NCI-H526 (cell line): Measurements from ENCODE around the gene RARB.

ENCODE experiments used
- DNase-seq, 2 experiments: peaks; one replicate each; lab custom pipeline; 2025; lab: John Stamatoyannopoulos, UW

The RARB gene

GRCh38 chr3:25508433-25508832 lies 80.4 kb downstream of the RARB start:
- DNase-seq, result no peak

GRCh38 chr3:25508901-25509300 lies 80.8 kb downstream of the RARB start:
- no peak for DNase-seq

DNA sequence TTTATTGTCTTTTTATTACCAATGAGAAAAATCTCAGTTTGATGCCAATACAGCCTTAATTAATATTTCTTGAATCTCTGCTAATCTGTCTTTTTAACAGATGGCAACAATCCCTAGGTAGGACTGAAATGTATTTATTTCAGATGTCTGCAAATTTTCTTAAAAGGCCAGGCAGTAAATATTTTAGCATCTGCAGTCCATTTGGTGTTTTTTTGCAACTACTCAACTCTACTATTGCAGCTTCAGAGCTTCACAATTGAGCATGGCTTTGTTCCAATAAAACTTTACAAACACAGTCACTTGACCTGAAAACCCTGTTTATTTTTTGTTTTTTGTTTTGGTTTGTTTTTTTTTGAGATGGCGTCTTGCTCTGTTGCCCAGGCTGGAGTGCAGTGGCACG lies 82.7 kb downstream of the RARB start:
- no peak for DNase-seq

DNA sequence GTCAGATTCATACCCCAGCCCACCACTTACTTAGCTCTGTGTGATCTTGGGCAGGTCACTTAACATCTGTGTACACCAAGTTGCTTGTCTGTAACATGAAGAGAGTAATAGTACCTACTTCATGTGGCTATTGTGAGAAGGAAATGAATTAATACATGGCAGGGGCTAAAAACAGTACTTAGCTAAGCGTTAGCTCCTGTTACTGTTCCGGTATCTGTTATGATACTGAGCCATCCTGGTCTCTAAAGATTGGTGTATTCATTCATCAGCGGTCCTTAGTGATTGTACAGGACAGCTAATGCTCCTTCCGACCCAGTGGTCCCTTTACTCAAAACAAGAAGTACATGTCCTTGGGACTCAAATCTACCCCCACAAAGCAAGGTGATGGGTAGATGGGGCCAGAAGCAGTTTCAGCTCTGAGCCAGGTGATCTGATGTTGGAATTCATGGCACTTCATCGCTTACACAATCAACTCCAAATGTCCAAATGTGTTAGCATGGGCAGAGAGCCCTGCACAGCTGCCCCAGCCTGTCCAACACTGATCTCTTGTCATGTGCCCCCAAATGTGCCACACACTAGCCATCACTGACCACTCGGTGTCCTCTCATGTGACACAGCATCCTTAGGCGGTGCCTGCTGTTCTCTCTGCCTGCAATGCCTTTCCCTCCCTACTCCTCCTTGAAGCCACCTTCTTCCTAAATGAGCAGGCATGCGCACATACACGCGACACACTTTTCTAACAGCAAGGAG lies 84.1 kb downstream of the RARB start:
- DNase-seq, result no peak

GRCh38 chr3:25513642-25514266 lies 85.7 kb downstream of the RARB start:
- DNase-seq, result no peak

GRCh38 chr3:25515171-25515570 lies 87.1 kb downstream of the RARB start:
- DNase-seq, result no peak

DNA sequence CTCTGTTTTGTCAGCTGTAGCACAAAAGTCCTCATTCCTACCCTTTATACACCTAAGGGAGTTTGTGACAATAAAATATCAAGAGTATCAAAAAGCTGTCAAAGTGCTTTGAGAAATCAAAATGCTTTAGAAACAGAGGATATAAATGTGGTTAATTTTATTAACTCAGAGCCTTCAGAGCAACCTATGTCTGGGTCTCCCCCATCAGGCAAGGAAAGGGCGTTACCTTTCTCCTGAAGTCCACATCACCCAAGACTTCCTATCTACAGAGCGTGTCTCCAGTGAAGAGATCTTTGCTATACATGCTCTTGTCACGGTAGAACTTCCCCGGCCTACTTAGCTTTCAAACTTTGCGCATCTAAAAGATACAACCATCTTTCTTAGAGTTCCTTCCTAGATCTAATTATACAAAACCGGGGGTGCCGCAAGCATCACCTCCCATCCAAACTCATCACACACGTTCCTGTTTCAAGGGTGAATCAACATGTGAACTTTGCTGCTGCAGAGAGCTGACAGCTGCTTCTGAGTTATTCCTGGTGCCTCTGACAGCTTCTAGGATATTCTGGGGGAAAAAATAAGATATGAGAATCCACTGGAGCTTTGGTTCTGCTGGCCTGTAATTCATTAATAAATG lies 93.0 kb downstream of the RARB start:
- DNase-seq, result no peak

DNA sequence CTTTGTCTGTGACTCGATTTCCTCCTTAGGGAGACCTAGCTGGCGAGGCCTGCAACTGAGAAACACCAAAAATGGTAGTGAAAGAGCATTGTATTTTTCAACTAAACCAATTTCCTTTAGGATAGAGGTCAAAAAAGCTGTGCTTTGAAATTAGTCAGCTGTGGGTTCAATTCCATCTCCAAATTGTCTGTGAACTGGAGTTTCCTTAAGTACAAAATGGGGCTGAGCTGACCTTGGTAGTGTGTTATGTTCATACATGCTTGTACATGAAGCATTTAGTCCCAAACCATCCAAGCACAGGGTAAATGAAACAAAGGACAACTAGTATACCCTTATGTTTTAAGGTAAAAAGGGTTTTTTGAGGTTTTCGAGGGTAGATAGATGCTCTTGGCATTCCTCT lies 99.3 kb downstream of the RARB start:
- no peak for DNase-seq

GRCh38 chr3:25527801-25528200 lies 99.7 kb downstream of the RARB start:
- no peak for DNase-seq

GRCh38 chr3:25531971-25532370 lies 103.9 kb downstream of the RARB start:
- no peak for DNase-seq

DNA sequence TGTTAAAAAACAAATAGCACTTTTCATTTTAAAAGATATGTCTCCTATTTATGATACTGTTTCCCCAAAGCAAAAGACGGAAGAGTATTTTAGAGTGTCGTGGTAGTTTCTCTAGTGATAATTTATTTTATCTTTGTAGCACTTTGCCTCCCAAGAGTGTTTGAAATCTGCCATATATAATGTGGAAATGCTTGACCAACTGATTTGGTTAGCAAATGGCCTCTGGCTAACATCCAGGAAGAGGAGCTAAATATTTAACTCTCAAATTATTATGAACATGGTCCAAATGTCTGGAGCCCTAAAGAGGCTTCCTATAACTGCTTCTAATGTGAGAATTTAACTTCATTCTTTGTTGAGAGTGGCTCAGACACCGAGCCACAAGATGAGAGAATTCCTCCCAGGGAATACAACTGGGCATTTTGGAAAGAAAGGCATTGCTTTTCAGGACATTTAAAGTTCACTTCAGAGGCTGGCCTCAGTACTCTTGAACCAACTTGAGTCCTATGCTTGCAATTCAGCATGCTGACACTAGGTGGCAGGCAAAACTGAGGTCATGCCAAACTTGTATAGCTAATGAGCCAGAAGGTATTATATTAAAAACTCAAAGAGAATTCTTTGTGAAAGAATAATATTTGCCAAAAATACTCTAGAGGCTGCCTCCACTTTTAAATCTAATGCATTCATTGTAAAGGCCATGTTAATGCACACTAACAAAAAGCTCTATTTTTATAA lies 104.5 kb downstream of the RARB start:
- DNase-seq, result peak; percentile 41 to 74

GRCh38 chr3:25533399-25533798 lies 105.3 kb downstream of the RARB start:
- DNase-seq, result no peak

GRCh38 chr3:25534007-25534406 lies 105.9 kb downstream of the RARB start:
- DNase-seq, result no peak

- DNase-seq, result no peak
Observed at GRCh38 chr3:25536521-25537391, 108.7 kb downstream of the RARB start.

DNA sequence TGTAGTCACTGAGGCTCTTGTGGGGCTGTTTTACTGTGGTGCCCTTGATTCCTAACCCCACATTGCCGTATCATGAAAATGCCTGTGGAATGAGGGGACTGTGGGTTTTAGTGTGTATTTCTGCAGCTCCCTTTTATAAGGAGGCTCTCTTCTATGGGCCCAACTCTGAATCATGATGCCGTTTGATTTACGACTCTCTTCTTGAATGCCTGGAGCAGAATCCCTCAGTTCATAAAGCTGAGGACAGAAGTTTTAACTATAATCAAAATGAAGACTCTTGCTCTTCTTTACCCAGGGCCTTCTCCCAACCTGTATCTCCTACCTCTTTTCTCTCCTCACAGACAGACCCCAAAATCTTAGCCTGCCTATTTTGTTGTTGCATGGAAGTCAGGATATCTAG lies 109.5 kb downstream of the RARB start:
- no peak for DNase-seq

DNA sequence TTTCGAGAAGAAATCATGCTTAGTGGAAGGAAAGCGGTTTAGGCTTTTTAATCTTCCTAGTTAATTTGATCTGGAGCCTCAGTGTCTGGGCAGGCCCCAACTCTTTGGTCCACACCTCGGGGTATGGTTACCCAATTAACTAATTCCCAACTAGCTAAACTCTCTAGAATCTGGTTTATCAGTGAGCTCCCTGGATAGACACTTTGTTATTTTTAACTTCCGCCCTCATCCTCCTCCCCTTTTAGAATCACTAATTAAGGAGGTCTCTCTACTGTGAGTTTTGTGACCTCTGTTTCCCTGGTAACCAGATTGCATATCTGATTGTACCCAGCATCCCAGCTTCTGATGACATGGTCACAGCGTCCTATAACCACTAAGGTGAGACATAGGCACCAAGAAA lies 112.2 kb downstream of the RARB start:
- no peak for DNase-seq

GRCh38 chr3:25542492-25543039 lies 114.5 kb downstream of the RARB start:
- no peak for DNase-seq

GRCh38 chr3:25547103-25547502 lies 119.0 kb downstream of the RARB start:
- DNase-seq, result no peak

GRCh38 chr3:25547943-25548674 lies 120.0 kb downstream of the RARB start:
- DNase-seq, result no peak

DNA sequence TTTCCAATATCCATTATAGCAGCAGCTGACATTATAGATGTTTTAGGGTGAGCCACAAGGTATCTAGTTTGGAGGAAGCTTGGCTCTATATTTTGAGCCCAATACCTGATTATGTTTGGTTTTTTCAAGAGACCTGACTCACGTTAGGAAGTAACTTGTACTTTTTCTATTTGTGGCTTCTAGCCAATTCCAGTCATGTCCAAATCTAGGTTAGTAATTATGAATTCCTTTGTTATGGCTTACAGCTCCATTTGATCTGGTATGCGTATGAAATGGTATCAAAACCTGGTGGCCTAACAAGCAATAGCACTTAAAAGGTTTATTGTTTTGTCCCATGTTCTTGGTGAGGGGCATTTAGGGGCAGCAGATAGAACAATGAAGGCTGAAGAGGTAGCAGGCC lies 120.8 kb downstream of the RARB start:
- no peak for DNase-seq

GRCh38 chr3:25552251-25552650 lies 124.2 kb downstream of the RARB start:
- no peak for DNase-seq
